ENCODE measurements around the gene PPM1E. TPM values are rescaled to one million over a fixed set of nuclear protein-coding genes. Genes with fewer than 3 reads are reported as not detected.

Gene PPM1E
- total RNA-seq, 2 donors from 2014 or later = 0.05 to 0.32 TPM

GRCh38 chr17:58913971-58914769 is 158.5 kb downstream of the PPM1E start:
- no peak for TF ChIP-seq CTCF (IDR thresholded peaks at IDR 0.05)
- intact Hi-C loops (cut with DNase I) = no loop called here

GRCh38 chr17:58917228-58917627 is 161.6 kb downstream of the PPM1E start:
- no peak for TF ChIP-seq CTCF (IDR thresholded peaks at IDR 0.05)
- no peak for DNase-seq
- Histone ChIP-seq H3K9me3 (no peaks in the 10 kb centered on the region), H3K36me3 (no peaks in the 10 kb centered on the region), H3K4me1 (no peaks in the 10 kb centered on the region), H3K4me3 (no peak overlapping the region), H3K9ac (ENCODE audit: low read depth in 2 of 2, low read length in 2 of 2) (no peak overlapping the region), H3K27ac (no peak overlapping the region), H3K27me3 (no peaks in the 10 kb centered on the region)
- intact Hi-C loops (cut with DNase I) = no loop called here

More at GRCh38 chr17:58913971-58914769, 158.5 kb downstream of the PPM1E start:
- Histone ChIP-seq H3K4me1 (no peaks in the 10 kb centered on the region), H3K27me3 (no peaks in the 10 kb centered on the region), H3K27ac (no peak overlapping the region), H3K36me3 (no peaks in the 10 kb centered on the region), H3K4me3 (no peak overlapping the region), H3K9ac (ENCODE audit: low read depth in 2 of 2, low read length in 2 of 2) (no peak overlapping the region), H3K9me3 (no peaks in the 10 kb centered on the region)
- DNase-seq = no peak

DNA sequence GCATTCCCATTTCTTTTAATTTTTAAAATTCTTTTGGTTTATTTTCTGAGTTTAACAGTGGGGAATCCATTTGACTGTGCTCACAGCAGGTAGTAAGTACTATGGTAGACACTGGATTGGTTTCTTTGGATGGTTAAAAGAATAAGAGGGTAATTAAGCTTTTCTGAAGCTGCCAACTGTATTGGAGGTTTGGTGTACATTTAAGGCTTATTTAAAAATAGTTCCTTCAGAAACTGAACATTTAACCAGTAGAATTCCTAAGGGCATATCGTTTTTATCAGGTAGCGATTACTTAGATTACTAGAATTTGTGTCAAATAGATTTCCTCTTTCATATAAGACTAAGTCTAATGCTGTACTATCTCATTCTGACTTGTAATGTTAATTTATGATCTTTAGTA is 162.4 kb downstream of the PPM1E start:
- intact Hi-C loops (cut with DNase I) = no loop called here
- H3K4me3 ChIP-seq = no peak overlapping the region

GRCh38 chr17:58918884-58919283 is 163.2 kb downstream of the PPM1E start:
- no peak overlapping the region for H3K4me3 ChIP-seq
- intact Hi-C loops (cut with DNase I) = no loop called here
- no peaks in the 10 kb centered on the region for H3K9me3 ChIP-seq
- no peak overlapping the region for H3K9ac ChIP-seq (ENCODE audit: low read depth in 2 of 2, low read length in 2 of 2)
- H3K27me3 ChIP-seq = no peaks in the 10 kb centered on the region
- H3K27ac ChIP-seq = no peak overlapping the region
- no peaks in the 10 kb centered on the region for H3K4me1 ChIP-seq
- H3K36me3 ChIP-seq = no peaks in the 10 kb centered on the region
- DNase-seq = no peak
- TF ChIP-seq CTCF (IDR thresholded peaks at IDR 0.05) = no peak

More for the DNA sequence above, 162.4 kb downstream of the PPM1E start:
- Histone ChIP-seq H3K9ac (ENCODE audit: low read depth in 2 of 2, low read length in 2 of 2) (no peak overlapping the region), H3K9me3 (no peaks in the 10 kb centered on the region), H3K36me3 (no peaks in the 10 kb centered on the region), H3K27me3 (no peaks in the 10 kb centered on the region), H3K27ac (no peak overlapping the region), H3K4me1 (no peaks in the 10 kb centered on the region)
- TF ChIP-seq CTCF (IDR thresholded peaks at IDR 0.05) = no peak
- no peak for DNase-seq

DNA sequence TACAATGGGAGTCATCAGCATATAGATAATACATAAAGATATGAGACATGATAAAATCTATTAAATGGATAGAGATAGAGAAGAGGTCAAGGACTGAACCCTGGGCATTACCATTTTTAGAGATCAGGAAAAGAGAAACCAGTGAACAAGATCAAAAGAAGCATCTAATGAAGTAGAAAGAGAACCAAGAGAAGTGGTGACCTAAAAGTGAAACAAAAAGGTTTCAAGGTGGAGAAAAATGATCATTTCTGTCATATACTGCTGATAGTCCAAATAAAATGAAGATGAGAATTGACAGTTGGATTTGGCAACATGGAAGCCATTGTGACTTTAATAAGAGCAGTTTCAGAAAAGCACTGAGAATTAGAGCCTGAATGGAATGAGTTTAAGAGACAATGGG is 165.1 kb downstream of the PPM1E start:
- no peaks in the 10 kb centered on the region for H3K27me3 ChIP-seq
- no peak overlapping the region for H3K9ac ChIP-seq (ENCODE audit: low read depth in 2 of 2, low read length in 2 of 2)
- no peak overlapping the region for H3K4me3 ChIP-seq
- H3K4me1 ChIP-seq = no peaks in the 10 kb centered on the region
- no peaks in the 10 kb centered on the region for H3K36me3 ChIP-seq
- TF ChIP-seq CTCF (IDR thresholded peaks at IDR 0.05) = no peak
- no peaks in the 10 kb centered on the region for H3K9me3 ChIP-seq
- no peak overlapping the region for H3K27ac ChIP-seq
- intact Hi-C loops (cut with DNase I) = no loop called here
- no peak for DNase-seq

All from colonic mucosa (tissue), 4 donors.